T-cell (primary cell): Measurements from ENCODE around the gene RTRAF. TPM values are rescaled to one million over a fixed set of nuclear protein-coding genes. Genes with fewer than 3 reads are reported as not detected.

Experiments
- ATAC-seq, 4 experiments: fragments of 200-7000 bp in 3 of 4; fragments of 150-1000 bp in 1 of 4; cut with Tn5 transposase; replicated peaks in 1 of 4; 1 replicate in 3 of 4; 2 replicates in 1 of 4; pipeline ENCODE4 v1.10.0; 2021; ENCODE audit warnings: moderate library complexity in 3 of 4, mild to moderate bottlenecking in 2 of 4, moderate number of reproducible peaks in 1 of 4
- CTCF ChIA-PET, 2 donors: fragments of 300-600 bp; sonication (Branson Sonifier 250); formaldehyde crosslinking; loops; one replicate each; lab custom pipeline; 2022; ENCODE audit warnings: antibody characterized with exemption in 2 of 2; lab: Charles Lee
- POLR2A ChIA-PET, 2 donors: fragments of 300-600 bp; sonication (Branson Sonifier 250); formaldehyde crosslinking; loops; one replicate each; lab custom pipeline; 2022; ENCODE audit warnings: antibody characterized with exemption in 2 of 2; lab: Charles Lee
- DNase-seq, 35 experiments: peaks; one replicate each; pipeline versions ENCODE4 v3.0.0 to v3.0.0-alpha.2; 2013 to 2023
- H3K27ac ChIP-seq: one replicate; pipeline ENCODE4 v1.5.1; 2013; ENCODE audit warnings: low read length
- H3K27me3 ChIP-seq, 2 experiments: replicated peaks in 1 of 2; 1 replicate in 1 of 2; 2 replicates in 1 of 2; pipeline versions ENCODE4 v1.6.1 to v1.7.0; 2013; ENCODE audit warnings: low read length in 1 of 2, mixed read lengths in 1 of 2; ENCODE audit not compliant: control insufficient read depth in 2 of 2, insufficient read depth in 2 of 2; ENCODE audit errors: extremely low read depth in 1 of 2
- H3K36me3 ChIP-seq, 2 donors: 1 replicate in 1 of 2; 2 replicates in 1 of 2; pipeline versions ENCODE4 v1.6.1 to v1.7.0; 2013; ENCODE audit warnings: low read length in 1 of 2; ENCODE audit not compliant: control insufficient read depth in 2 of 2, insufficient read depth in 1 of 2; ENCODE audit errors: extremely low read depth in 1 of 2
- H3K4me1 ChIP-seq, 2 experiments: 1 replicate in 1 of 2; 2 replicates in 1 of 2; pipeline versions ENCODE4 v1.6.1 to v1.7.0; 2013; ENCODE audit warnings: low read length in 2 of 2, mixed read lengths in 1 of 2; ENCODE audit not compliant: insufficient read depth in 2 of 2, control insufficient read depth in 1 of 2; ENCODE audit errors: extremely low read depth in 1 of 2
- H3K4me3 ChIP-seq, 2 donors: 1 replicate in 1 of 2; 2 replicates in 1 of 2; pipeline versions ENCODE4 v1.5.1 to v1.7.0; 2013; ENCODE audit warnings: mild to moderate bottlenecking in 2 of 2, low read length in 1 of 2, moderate library complexity in 1 of 2; ENCODE audit not compliant: control insufficient read depth in 1 of 2; ENCODE audit errors: extremely low read depth in 1 of 2
- H3K9me3 ChIP-seq: 2 replicates; pipeline ENCODE4 v1.7.0; 2013
- H3K27ac Mint-ChIP-seq, 2 donors: one replicate each; pipeline ENCODE4 v1.8.0; 2020 to 2021; ENCODE audit warnings: mild to moderate bottlenecking in 2 of 2, mixed read lengths in 2 of 2
- H3K27me3 Mint-ChIP-seq, 2 donors: one replicate each; pipeline ENCODE4 v1.8.0; 2021 to 2022; ENCODE audit warnings: mixed read lengths in 2 of 2
- H3K36me3 Mint-ChIP-seq: one replicate; pipeline ENCODE4 v1.8.0; 2021; ENCODE audit warnings: mixed read lengths
- H3K4me1 Mint-ChIP-seq, 3 donors: one replicate each; pipeline ENCODE4 v1.8.0; 2020 to 2022; ENCODE audit warnings: mixed read lengths in 3 of 3, mild to moderate bottlenecking in 1 of 3
- H3K4me3 Mint-ChIP-seq, 3 donors: one replicate each; pipeline ENCODE4 v1.8.0; 2020 to 2022; ENCODE audit warnings: mild to moderate bottlenecking in 3 of 3, mixed read lengths in 3 of 3, moderate library complexity in 3 of 3
- H3K9me3 Mint-ChIP-seq, 3 donors: one replicate each; pipeline ENCODE4 v1.8.0; 2020 to 2022; ENCODE audit warnings: mixed read lengths in 3 of 3
- WGBS: methylation state at CpG from one replicate; pipeline ENCODE4 v1.1.5; 2013; ENCODE audit warnings: missing lambda C conversion rate; ENCODE audit not compliant: insufficient coverage; 5-methylcytosine and 5-hydroxymethylcytosine counted together
- total RNA-seq, 35 experiments: library from RNA in 6 of 35; stranded (reverse) in 6 of 35; fragments of 120-200 nt in 1 of 35; gene quantifications; one replicate each; pipeline versions ENCODE4 v1.2.1 to v1.2.4 and lab custom pipeline; 2013 to 2026

RTRAF gene
- total RNA-seq, 5 donors from 2014 or later (not counting 1 experiment from before 2014, with no cell fraction given) = 97.4 to 139 (median 110) TPM

DNA sequence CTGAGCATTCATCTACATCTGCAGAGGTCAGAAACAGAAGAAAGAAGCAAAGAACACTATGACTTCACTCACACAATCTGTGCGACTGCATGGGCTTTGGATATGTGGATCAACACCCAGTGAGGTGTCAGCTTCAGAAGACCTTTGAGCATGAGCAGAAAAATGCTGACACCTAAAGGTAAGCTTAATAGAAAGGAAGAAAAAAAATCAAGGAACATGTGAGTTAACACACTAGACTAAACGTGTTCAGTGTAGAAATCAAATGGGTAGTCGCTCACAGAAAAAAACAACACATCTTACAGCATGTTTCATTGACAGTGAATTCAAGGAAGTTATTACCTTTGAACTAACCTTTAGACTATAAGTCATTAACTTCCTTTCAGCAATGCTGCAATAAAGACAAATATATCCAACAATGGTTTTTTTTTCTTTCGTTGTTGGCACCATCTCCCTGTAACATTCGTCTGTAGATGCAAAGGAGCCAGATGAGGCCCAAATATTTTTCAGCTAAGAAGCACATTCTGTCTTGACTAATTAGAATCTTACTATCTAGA, 30.9 kb downstream of the RTRAF start:
- Mint-ChIP-seq H3K36me3 (no peaks in the 10 kb centered on the region), H3K9me3 (peaks cover 0 to 10% (median 8%) of the 10 kb centered on the region in 3 donors), H3K4me1 (peaks cover 23 to 36% (median 25%) of the 10 kb centered on the region in 3 donors), H3K4me3 (peak overlapping the region in 1 of 3 donors; percentile 21), H3K27me3 (peaks cover 2 to 4% of the 10 kb centered on the region in 2 donors), H3K27ac (peak overlapping the region; percentile 45 to 65)
- peak in 1 of 4 experiments; percentile 43 for ATAC-seq
- ChIA-PET POLR2A (no interaction called here), CTCF (interaction anchor here in 1 of 2 donors (0.5 kb wide), 1 partner anchor 198 kb away, joined by 6 read pairs; no protein-coding TSS in a partner anchor)
- H3K27ac ChIP-seq = no peak overlapping the region
- peaks cover 10 to 14% of the 10 kb centered on the region in 2 experiments for H3K4me1 ChIP-seq
- H3K36me3 ChIP-seq = no peaks in the 10 kb centered on the region
- no peaks in the 10 kb centered on the region for H3K9me3 ChIP-seq
- no peak for DNase-seq
- peaks cover 0 to under 1% of the 10 kb centered on the region in 2 experiments for H3K27me3 ChIP-seq
- WGBS = 73% methylated on average over 2 of the region's 5 CpGs
- H3K4me3 ChIP-seq = no peak overlapping the region

DNA sequence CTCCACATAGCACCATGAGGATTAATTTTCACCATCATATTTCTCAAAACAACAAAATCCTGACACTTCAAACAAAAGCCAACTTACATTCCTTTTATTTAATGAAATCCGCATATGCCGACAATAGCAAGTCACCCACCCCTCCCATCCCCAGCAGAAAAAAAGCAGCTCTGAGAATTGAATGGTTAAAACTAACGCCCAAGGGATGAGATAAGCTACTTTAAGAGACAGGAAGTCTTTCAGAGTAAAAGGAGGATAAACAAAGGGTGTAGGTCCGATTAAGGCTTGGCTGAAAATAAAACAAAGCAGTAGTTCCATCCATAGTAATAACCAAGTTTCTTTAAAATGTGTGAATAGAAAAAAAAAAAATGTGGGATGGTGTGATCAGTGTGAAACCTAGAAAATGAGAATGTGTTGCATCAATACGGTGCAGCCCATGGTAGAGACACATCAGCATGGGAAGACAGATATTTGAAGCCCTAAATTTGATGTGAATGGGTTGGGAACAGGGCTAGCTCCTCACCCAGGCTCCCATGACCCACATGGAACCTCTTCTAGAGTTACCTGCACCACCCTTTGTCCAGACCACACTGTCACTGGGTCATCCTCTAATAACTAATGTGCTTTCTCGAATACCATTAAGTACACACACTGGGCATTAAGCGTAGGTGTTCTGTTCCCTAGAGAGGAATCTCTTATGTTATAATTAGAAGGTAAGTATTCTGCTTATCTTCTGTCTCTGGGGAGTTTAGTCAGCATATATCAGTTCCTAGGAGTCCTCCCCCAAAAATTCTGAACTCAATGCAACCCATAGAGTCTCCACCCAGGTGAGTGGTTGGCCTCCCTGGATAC, 31.7 kb downstream of the RTRAF start:
- Mint-ChIP-seq H3K27me3 (peaks cover 2 to 4% of the 10 kb centered on the region in 2 donors), H3K4me1 (peaks cover 23 to 36% (median 25%) of the 10 kb centered on the region in 3 donors), H3K9me3 (peaks cover 0 to 10% (median 8%) of the 10 kb centered on the region in 3 donors), H3K4me3 (peak overlapping the region in 1 of 3 donors; percentile 21), H3K27ac (peak overlapping the region; percentile 9 to 65), H3K36me3 (no peaks in the 10 kb centered on the region)
- no peaks in the 10 kb centered on the region for H3K27me3 ChIP-seq
- no CpG with 5 or more reads among the region's 7 CpGs for WGBS
- H3K27ac ChIP-seq = no peak overlapping the region
- H3K9me3 ChIP-seq = no peaks in the 10 kb centered on the region
- POLR2A ChIA-PET = interaction anchor here in 1 of 2 donors (0.6 kb wide), 1 partner anchor 767 kb away, joined by 6 read pairs; no protein-coding TSS in a partner anchor
- peaks cover 10 to 14% of the 10 kb centered on the region in 2 experiments for H3K4me1 ChIP-seq
- no peak overlapping the region for H3K4me3 ChIP-seq
- peak in 3 of 4 experiments; percentile 46 to 56 (median 52) for ATAC-seq
- DNase-seq = no peak
- CTCF ChIA-PET = interaction anchor here (0.6 to 0.7 kb wide), 3 partner anchors 299 to 721 kb away, joined by 3 read pairs; no protein-coding TSS in a partner anchor
- no peaks in the 10 kb centered on the region for H3K36me3 ChIP-seq

DNA sequence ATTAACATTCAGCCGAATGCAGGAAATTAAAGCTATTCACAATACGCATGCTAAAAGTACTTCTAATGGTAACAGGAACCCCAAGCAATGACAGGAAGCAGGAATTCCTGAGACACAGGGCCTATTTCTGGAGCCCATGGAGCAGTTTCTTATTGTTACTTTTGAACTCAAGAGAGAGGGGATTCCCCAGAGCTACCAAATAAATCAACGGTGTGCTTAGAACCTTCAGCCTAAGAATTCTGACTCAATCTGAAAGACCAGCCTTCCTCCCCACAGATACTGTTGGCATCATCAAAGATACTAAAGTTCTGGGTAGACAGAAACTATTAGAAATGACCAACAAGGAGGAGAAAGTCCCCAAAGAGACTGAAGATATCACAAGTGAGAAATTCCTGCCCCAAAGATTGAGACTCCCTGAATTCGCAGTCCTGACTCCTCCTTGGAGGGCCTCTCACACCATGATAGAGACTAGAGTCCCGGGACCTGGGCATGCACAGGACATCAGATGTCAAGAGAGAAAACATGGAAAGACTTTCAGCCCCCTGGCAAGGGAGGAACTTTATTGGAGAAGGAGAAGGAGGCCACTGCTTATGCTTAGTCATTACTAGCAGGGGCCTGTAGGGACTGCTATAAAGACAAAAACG, 32.7 kb downstream of the RTRAF start:
- CTCF ChIA-PET = no interaction called here
- 71% methylated on average over 2 of the region's 6 CpGs for WGBS
- no peaks in the 10 kb centered on the region for H3K36me3 Mint-ChIP-seq

DNA sequence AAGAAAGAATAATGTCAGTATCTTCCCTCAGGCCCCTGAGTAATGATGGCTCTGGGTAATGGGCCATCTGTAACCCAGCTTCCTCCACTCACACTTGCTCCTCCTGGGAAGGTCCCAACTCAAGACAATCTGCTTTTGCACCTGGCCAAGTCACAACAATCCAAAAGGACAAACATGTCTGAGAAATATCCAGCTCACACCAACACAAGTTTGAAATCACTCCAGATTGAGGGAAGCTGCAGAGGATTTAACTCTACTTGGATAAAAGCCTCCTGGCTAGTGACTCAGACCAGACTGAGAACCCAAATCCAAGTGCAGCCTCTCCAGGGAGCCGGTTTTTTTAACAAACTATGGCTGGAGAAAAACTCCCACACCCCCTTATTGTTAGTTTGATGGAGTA, 34.2 kb downstream of the RTRAF start:
- H3K9me3 ChIP-seq = no peaks in the 10 kb centered on the region
- ChIA-PET POLR2A (no interaction called here), CTCF (no interaction called here)
- no peak overlapping the region for H3K27ac ChIP-seq
- ATAC-seq = no peak
- no peak overlapping the region for H3K4me3 Mint-ChIP-seq
- peaks cover 0 to 10% (median 8%) of the 10 kb centered on the region in 3 donors for H3K9me3 Mint-ChIP-seq
- peaks cover 23 to 36% (median 25%) of the 10 kb centered on the region in 3 donors for H3K4me1 Mint-ChIP-seq
- H3K27me3 ChIP-seq = no peaks in the 10 kb centered on the region
- no peak for DNase-seq
- no peaks in the 10 kb centered on the region for H3K27me3 Mint-ChIP-seq
- no CpG with 5 or more reads among the region's 1 CpG for whole genome bisulfite sequencing
- H3K27ac Mint-ChIP-seq = no peak overlapping the region
- H3K36me3 ChIP-seq = no peaks in the 10 kb centered on the region
- peaks cover 10 to 14% of the 10 kb centered on the region in 2 experiments for H3K4me1 ChIP-seq
- no peaks in the 10 kb centered on the region for H3K36me3 Mint-ChIP-seq
- H3K4me3 ChIP-seq = no peak overlapping the region

More for the DNA sequence above, 32.7 kb downstream of the RTRAF start:
- ATAC-seq (no peak), DNase-seq (no peak)
- Mint-ChIP-seq H3K4me3 (no peak overlapping the region), H3K9me3 (peaks cover 0 to 10% (median 8%) of the 10 kb centered on the region in 3 donors), H3K4me1 (peaks cover 23 to 36% (median 25%) of the 10 kb centered on the region in 3 donors), H3K27me3 (peaks cover 0 to 2% of the 10 kb centered on the region in 2 donors), H3K27ac (no peak overlapping the region)
- no peaks in the 10 kb centered on the region for H3K9me3 ChIP-seq
- H3K27ac ChIP-seq = no peak overlapping the region
- POLR2A ChIA-PET = no interaction called here
- no peaks in the 10 kb centered on the region for H3K36me3 ChIP-seq
- H3K4me3 ChIP-seq = no peak overlapping the region
- peaks cover 10 to 14% of the 10 kb centered on the region in 2 experiments for H3K4me1 ChIP-seq
- no peaks in the 10 kb centered on the region for H3K27me3 ChIP-seq

DNA sequence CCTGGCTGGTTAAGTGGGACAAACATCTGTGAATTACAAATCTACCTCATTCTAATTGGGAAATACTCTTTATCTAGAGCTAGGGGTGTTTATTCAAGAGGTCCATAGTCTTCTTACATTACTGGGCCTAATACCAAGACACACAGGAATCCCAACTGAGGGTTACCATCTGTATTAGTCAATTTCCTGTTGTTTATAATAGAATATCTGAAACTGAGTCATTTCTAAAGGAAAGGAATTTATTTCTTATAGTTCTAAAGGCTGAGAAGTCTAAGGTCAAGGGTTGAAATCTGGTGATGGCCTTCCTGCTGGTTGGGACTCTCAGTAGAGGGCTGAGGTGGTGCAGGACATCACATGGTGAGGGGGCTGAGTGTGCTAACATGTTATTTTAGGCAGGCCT, 36.0 kb downstream of the RTRAF start:
- H3K9me3 Mint-ChIP-seq = peaks cover 0 to 10% (median 8%) of the 10 kb centered on the region in 3 donors
- POLR2A ChIA-PET = no interaction called here

More for the DNA sequence above, 36.0 kb downstream of the RTRAF start:
- H3K36me3 Mint-ChIP-seq = no peaks in the 10 kb centered on the region
- H3K4me1 Mint-ChIP-seq = peaks cover 16 to 28% (median 18%) of the 10 kb centered on the region in 3 donors
- CTCF ChIA-PET = no interaction called here
- no peak for ATAC-seq
- H3K27ac ChIP-seq = no peak overlapping the region
- no peak overlapping the region for H3K27ac Mint-ChIP-seq
- no peaks in the 10 kb centered on the region for H3K9me3 ChIP-seq
- H3K36me3 ChIP-seq = no peaks in the 10 kb centered on the region
- H3K4me1 ChIP-seq = peaks cover 7 to 8% of the 10 kb centered on the region in 2 experiments
- no peak overlapping the region for H3K4me3 ChIP-seq
- H3K27me3 ChIP-seq = no peaks in the 10 kb centered on the region
- H3K4me3 Mint-ChIP-seq = no peak overlapping the region
- no peak for DNase-seq
- no peaks in the 10 kb centered on the region for H3K27me3 Mint-ChIP-seq
